GM12891 (cell line): ENCODE measurements around the gene MRPL40.

ENCODE experiments used
- POLR2A ChIP-seq: IDR thresholded peaks from 2 replicates; pipeline ENCODE4 v1.6.1; 2011; ENCODE audit warnings: low read depth, low read length, control low read depth
- POLR2AphosphoS5 ChIP-seq: IDR thresholded peaks from 2 replicates; pipeline ENCODE4 v1.6.1; 2011; ENCODE audit warnings: low read depth, low read length, control low read depth

DNA sequence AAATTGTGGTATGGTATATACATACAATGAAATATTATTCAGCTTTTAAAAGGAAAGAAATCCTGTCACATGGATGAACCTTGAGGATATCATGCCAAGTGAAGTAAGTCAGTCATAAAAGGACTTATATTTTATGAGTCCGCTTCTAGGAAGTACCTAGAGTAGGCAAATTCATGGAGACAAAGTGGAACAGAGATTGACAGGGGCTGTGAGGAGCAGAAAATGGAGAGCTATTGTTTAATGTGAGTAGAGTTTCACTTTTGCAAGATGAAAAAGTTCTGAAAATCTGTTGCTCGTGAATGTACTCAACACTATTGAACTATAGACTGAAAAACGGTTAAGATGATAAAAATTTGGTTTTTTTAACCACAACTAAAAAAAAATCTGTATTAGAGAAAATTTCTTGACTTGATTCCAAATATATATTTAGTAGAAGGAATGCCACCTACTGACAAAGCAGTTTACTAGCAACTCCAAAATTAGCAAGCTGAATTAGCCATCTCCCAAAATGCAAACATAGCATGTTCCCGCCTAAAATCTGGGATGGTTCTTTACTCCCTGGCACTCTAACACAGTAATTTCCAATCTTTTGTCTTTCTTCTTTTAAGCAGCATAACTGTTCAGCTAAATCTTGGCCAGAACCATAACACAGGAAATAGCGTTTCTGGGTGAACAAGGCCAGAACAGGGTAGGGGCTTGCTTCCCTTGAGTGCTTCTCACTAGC is 45.1 kb downstream of the MRPL40 start:
- TF ChIP-seq POLR2A, result no peak
- TF ChIP-seq POLR2AphosphoS5, result no peak
